Psoas muscle (tissue), 8 donors: ENCODE measurements around the gene ALPK3. TPM values are rescaled to one million over a fixed set of nuclear protein-coding genes. Genes with fewer than 3 reads are reported as not detected.
A peak's percentile ranks its signal among the peaks of the same experiment; 100 is the strongest.

Experiments used
- ATAC-seq, 4 donors: fragments of 200-7000 bp; cut with Tn5 transposase; one replicate each; pipeline ENCODE4 v1.9.1; 2020; ENCODE audit warnings: moderate library complexity in 3 of 4, mild to moderate bottlenecking in 2 of 4
- DNase-seq, 2 donors: peaks; one replicate each; pipeline ENCODE4 v3.0.0-alpha.2; 2020
- H3K27ac ChIP-seq: fragments of 200-600 bp; one replicate; pipeline ENCODE4 v1.8.0; 2022
- H3K27me3 ChIP-seq, 3 donors: fragments of 200-600 bp in 1 of 3; one replicate each; pipeline versions ENCODE4 v1.6.1 to v1.8.0; 2013 to 2022; ENCODE audit warnings: low read length in 2 of 3, mild to moderate bottlenecking in 2 of 3, moderate library complexity in 1 of 3; ENCODE audit not compliant: insufficient read depth in 3 of 3
- H3K36me3 ChIP-seq, 2 donors: fragments of 200-600 bp in 1 of 2; one replicate each; pipeline versions ENCODE4 v1.6.1 to v1.8.0; 2013 to 2022; ENCODE audit warnings: low read depth in 1 of 2, mild to moderate bottlenecking in 1 of 2, moderate library complexity in 1 of 2; ENCODE audit not compliant: insufficient read depth in 1 of 2
- H3K4me1 ChIP-seq: fragments of 200-600 bp; one replicate; pipeline ENCODE4 v1.8.0; 2022
- H3K4me3 ChIP-seq: fragments of 200-600 bp; one replicate; pipeline ENCODE4 v1.8.0; 2022; ENCODE audit warnings: mild to moderate bottlenecking
- H3K9me3 ChIP-seq: fragments of 200-600 bp; one replicate; pipeline ENCODE4 v1.8.0; 2022
- WGBS, 3 donors: extraction: QIAGEN DNeasy Blood & Tissue Kit; methylation state at CpG; one replicate each; pipeline versions ENCODE4 v1.1.6 to v1.1.7; 2013; 5-methylcytosine and 5-hydroxymethylcytosine counted together
- intact Hi-C, 2 donors: fragments of 100-400 bp; cut with DNase I; formaldehyde crosslinking; loops; one replicate each; pipeline versions ENCODE4 v1.11.0 to v1.14.2; 2022
- polyA plus RNA-seq, 3 donors: library from polyadenylated mRNA; stranded (reverse); fragments of 200-250 nt; gene quantifications; one replicate each; pipeline ENCODE4 v1.2.3, GENCODE V29; 2013
- total RNA-seq, 4 donors: library from RNA; stranded (reverse); fragmentation: NEBNext Ultra II Directional in 2 of 4; extraction: Animal tissue kit (Norgen Biotek cat#: 25700) in 2 of 4; gene quantifications; one replicate each; pipeline versions ENCODE4 v1.2.1 to v1.2.4, GENCODE V29; 2021 to 2023
- TF ChIP-seq, protein P1 (sequence below): fragments of 200-600 bp; IDR thresholded peaks from one replicate; pipeline ENCODE4 v1.8.0; 2022; ENCODE audit warnings: antibody characterized with exemption
- donor health status: healthy with polysubstance abuse.
- donor health status: DM: no; HTN: no; CAD: no; lungs with moderate emphysema.
- donor health status: Bipolar disorder and iron deficiency.
- donor health status: healthy.
- donor health status: DM: yes; HTN: yes; CAD: no.
- donor health status: DM: no; HTN: no; CAD: no.
- donor health status: DM: no; HTN: no; CAD: no.
- donor health status: DM: yes; HTN: yes; CAD: no.

The ALPK3 gene
- total and polyA plus RNA-seq, 7 donors, result 75.7 to 461 (median 245) TPM

DNA sequence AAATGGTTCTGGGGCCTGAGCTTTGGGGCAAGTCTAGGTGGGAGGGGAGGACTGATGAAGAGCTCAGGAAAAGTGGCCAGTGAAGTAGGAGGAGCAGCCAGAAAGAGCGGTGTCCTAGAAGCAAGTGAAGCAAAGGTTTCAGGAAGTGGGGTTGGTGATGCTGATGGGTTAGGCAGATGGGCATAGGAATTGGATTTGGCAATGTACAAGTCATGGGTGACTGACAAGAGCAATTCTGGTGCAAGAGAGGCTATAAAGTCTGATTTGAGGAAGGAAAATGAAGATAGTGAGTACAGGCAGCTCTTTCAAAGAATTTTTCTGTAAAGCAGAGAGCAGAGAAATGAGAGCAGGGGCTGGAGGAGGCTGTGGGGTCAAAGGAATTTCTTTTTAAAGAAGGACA lies 19.7 kb downstream of the ALPK3 start:
- 54 to 70% (median 67%) methylated on average over 1 of the region's 1 CpG for WGBS, 3 donors
- intact Hi-C loops, result no loop called here
- peak overlapping the region; percentile 99 for H3K27ac ChIP-seq

DNA sequence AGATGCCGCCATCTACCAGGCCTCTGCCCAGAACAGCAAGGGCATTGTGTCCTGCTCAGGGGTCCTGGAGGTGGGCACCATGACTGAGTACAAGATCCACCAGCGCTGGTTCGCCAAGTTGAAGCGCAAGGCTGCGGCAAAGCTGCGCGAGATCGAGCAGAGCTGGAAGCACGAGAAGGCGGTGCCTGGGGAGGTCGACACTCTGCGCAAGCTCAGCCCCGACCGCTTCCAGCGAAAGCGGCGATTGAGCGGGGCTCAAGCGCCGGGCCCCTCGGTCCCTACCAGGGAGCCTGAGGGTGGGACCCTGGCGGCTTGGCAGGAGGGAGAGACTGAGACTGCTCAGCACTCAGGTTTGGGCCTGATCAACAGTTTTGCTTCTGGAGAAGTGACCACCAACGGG lies 22.6 kb downstream of the ALPK3 start:
- Histone ChIP-seq H3K27ac (peak overlapping the region; percentile 99), H3K4me1 (peaks cover 84% of the 10 kb centered on the region), H3K4me3 (no peak overlapping the region), H3K9me3 (no peaks in the 10 kb centered on the region), H3K36me3 (peaks cover 0 to 8% of the 10 kb centered on the region in 2 donors), H3K27me3 (no peaks in the 10 kb centered on the region)
- TF ChIP-seq, protein P1, sequence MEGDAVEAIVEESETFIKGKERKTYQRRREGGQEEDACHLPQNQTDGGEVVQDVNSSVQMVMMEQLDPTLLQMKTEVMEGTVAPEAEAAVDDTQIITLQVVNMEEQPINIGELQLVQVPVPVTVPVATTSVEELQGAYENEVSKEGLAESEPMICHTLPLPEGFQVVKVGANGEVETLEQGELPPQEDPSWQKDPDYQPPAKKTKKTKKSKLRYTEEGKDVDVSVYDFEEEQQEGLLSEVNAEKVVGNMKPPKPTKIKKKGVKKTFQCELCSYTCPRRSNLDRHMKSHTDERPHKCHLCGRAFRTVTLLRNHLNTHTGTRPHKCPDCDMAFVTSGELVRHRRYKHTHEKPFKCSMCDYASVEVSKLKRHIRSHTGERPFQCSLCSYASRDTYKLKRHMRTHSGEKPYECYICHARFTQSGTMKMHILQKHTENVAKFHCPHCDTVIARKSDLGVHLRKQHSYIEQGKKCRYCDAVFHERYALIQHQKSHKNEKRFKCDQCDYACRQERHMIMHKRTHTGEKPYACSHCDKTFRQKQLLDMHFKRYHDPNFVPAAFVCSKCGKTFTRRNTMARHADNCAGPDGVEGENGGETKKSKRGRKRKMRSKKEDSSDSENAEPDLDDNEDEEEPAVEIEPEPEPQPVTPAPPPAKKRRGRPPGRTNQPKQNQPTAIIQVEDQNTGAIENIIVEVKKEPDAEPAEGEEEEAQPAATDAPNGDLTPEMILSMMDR, result no peak
- no peak for ATAC-seq
- intact Hi-C loops, result loop anchor here (5.0 to 10.0 kb wide), 3 partner anchors 73 to 205 kb away; no protein-coding TSS in a partner anchor
- 94 to 97% (median 94%) methylated on average over 23 of the region's 23 CpGs for WGBS, 3 donors
- no peak for DNase-seq

More for the DNA sequence above, 19.7 kb downstream of the ALPK3 start:
- Histone ChIP-seq H3K4me1 (peaks cover 93% of the 10 kb centered on the region), H3K4me3 (no peak overlapping the region), H3K9me3 (no peaks in the 10 kb centered on the region), H3K36me3 (peaks cover 4 to 23% of the 10 kb centered on the region in 2 donors), H3K27me3 (no peaks in the 10 kb centered on the region)
- no peak for DNase-seq
- no peak for ATAC-seq
- TF ChIP-seq, protein P1, result no peak

DNA sequence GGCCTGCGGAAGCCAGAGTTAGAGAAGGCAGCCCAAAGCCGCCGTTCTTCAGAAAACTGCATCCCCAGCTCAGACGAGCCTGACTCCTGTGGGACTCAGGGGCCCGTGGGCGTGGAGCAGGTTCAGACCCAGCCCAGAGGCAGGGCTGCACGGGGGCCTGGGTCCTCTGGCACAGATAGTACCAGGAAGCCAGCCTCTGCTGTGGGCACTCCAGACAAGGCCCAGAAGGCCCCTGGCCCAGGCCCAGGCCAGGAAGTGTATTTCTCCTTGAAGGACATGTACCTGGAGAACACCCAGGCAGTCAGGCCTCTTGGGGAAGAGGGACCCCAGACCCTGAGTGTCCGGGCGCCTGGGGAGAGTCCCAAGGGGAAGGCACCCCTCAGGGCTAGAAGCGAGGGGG lies 23.1 kb downstream of the ALPK3 start:
- intact Hi-C loops, result loop anchor here (5.0 to 10.0 kb wide), 3 partner anchors 72 to 205 kb away; no protein-coding TSS in a partner anchor
- peak in 1 of 2 donors; percentile 70 for DNase-seq
- Histone ChIP-seq H3K4me1 (peaks cover 84% of the 10 kb centered on the region), H3K27ac (peak overlapping the region; percentile 99), H3K9me3 (no peaks in the 10 kb centered on the region), H3K4me3 (peak overlapping the region; percentile 38), H3K27me3 (no peaks in the 10 kb centered on the region), H3K36me3 (peaks cover 0 to 8% of the 10 kb centered on the region in 2 donors)
- TF ChIP-seq, protein P1, result no peak
- WGBS, 3 donors, result 69 to 80% (median 80%) methylated on average over 8 to 10 of the region's 10 CpGs
- ATAC-seq, result peak in 2 of 4 donors; percentile 5 to 8

DNA sequence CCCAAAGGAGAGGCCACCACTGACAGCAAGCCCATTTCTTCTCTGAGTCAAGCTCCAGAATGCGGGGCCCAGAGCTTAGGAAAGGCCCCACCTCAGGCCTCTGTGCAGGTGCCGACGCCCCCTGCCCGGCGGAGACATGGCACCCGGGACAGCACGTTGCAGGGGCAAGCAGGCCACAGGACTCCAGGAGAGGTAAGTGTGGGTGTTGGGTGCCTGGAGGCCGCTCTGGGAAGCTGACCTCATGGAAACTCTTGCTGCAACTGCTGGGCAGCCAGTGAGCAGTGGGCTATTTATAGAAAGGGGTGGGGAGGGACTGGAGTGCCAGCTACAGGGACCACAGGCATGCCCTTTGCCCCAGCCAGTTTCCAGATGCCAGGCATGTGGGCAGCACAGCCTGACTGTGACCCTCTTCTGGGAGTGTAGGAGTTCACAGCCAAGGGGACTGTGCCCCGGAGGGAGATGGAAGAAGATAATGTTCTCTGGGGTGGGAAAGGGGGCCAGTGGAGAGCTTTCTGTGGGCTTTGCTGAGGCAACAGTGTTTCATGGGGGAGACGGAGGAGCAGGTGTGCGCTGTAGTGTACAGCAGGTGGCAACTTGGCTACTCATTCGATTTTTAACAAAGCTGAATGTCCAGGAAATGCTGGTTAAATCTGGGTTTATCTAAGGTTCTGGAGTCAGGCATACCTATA lies 23.7 kb downstream of the ALPK3 start:
- no peaks in the 10 kb centered on the region for H3K27me3 ChIP-seq
- ATAC-seq, result peak; percentile 80 to 86 (median 83)
- peak; percentile 80 to 93 for DNase-seq
- H3K36me3 ChIP-seq, result peaks cover 0 to 12% of the 10 kb centered on the region in 2 donors
- WGBS, 3 donors, result 21 to 39% (median 37%) methylated on average over 12 of the region's 12 CpGs
- intact Hi-C loops, result loop anchor here (5.0 to 10.0 kb wide), 3 partner anchors 71 to 204 kb away; no protein-coding TSS in a partner anchor
- no peaks in the 10 kb centered on the region for H3K9me3 ChIP-seq
- peak overlapping the region; percentile 99 for H3K27ac ChIP-seq
- TF ChIP-seq, protein P1, result no peak
- H3K4me3 ChIP-seq, result peak overlapping the region; percentile 38
- peaks cover 79% of the 10 kb centered on the region for H3K4me1 ChIP-seq
